Measurements from ENCODE around the gene FBXW8.

FBXW8 gene

GRCh38 chr12:116910645-116911451 is at the start of gene FBXW8:
Gene FBXW8, plus strand, starts transcription at chr12:116910950. Its CDS starts 88 bp downstream, at chr12:116911038.
- in situ Hi-C loops (cut with MboI; ENCODE audit: low sequenced_read_pairs), result no loop called here

- in situ Hi-C loops (cut with MboI; ENCODE audit: low sequenced_read_pairs), result no loop called here
Measured at GRCh38 chr12:116861320-116861719, 49.4 kb upstream of the FBXW8 start.

- in situ Hi-C loops (cut with MboI; ENCODE audit: low sequenced_read_pairs), result no loop called here
Measured at GRCh38 chr12:116862167-116862566, 48.6 kb upstream of the FBXW8 start.

GRCh38 chr12:116863275-116863767 is 47.4 kb upstream of the FBXW8 start:
- in situ Hi-C loops (cut with MboI; ENCODE audit: low sequenced_read_pairs), result no loop called here

- in situ Hi-C loops (cut with MboI; ENCODE audit: low sequenced_read_pairs), result no loop called here
Measured at GRCh38 chr12:116864371-116865160, 46.2 kb upstream of the FBXW8 start.

- in situ Hi-C loops (cut with MboI; ENCODE audit: low sequenced_read_pairs), result no loop called here
Measured at GRCh38 chr12:116867523-116867922, 43.2 kb upstream of the FBXW8 start.

- in situ Hi-C loops (cut with MboI; ENCODE audit: low sequenced_read_pairs), result no loop called here
Measured at GRCh38 chr12:116870306-116870705, 40.4 kb upstream of the FBXW8 start.

- in situ Hi-C loops (cut with MboI; ENCODE audit: low sequenced_read_pairs), result no loop called here
Measured at GRCh38 chr12:116874324-116874995, 36.3 kb upstream of the FBXW8 start.

GRCh38 chr12:116876151-116876869 is 34.4 kb upstream of the FBXW8 start:
- in situ Hi-C loops (cut with MboI; ENCODE audit: low sequenced_read_pairs), result no loop called here

- in situ Hi-C loops (cut with MboI; ENCODE audit: low sequenced_read_pairs), result no loop called here
Measured at GRCh38 chr12:116878567-116879508, 31.9 kb upstream of the FBXW8 start.

GRCh38 chr12:116879509-116880212 is 31.1 kb upstream of the FBXW8 start:
- in situ Hi-C loops (cut with MboI; ENCODE audit: low sequenced_read_pairs), result no loop called here

GRCh38 chr12:116880213-116880816 is 30.4 kb upstream of the FBXW8 start:
- in situ Hi-C loops (cut with MboI; ENCODE audit: low sequenced_read_pairs), result no loop called here

GRCh38 chr12:116880817-116881324 is 29.9 kb upstream of the FBXW8 start:
- in situ Hi-C loops (cut with MboI; ENCODE audit: low sequenced_read_pairs), result no loop called here

- in situ Hi-C loops (cut with MboI; ENCODE audit: low sequenced_read_pairs), result no loop called here
Measured at GRCh38 chr12:116881325-116881876, 29.3 kb upstream of the FBXW8 start, which contains the start of gene HRK. Gene HRK, minus strand, starts transcription at chr12:116881441. Its CDS starts 134 bp downstream, at chr12:116881307.

- in situ Hi-C loops (cut with MboI; ENCODE audit: low sequenced_read_pairs), result no loop called here
Measured at GRCh38 chr12:116881877-116882507, 28.8 kb upstream of the FBXW8 start.

- in situ Hi-C loops (cut with MboI; ENCODE audit: low sequenced_read_pairs), result no loop called here
Measured at GRCh38 chr12:116882742-116883141, 28.0 kb upstream of the FBXW8 start.

GRCh38 chr12:116884871-116885270 is 25.9 kb upstream of the FBXW8 start:
- in situ Hi-C loops (cut with MboI; ENCODE audit: low sequenced_read_pairs), result no loop called here

All from hTERT RPE-1 (cell line).